Panc1 (cell line): ENCODE results near the gene APP.

Experiments
- CTCF ChIP-seq: fragments of 450-650 bp; IDR thresholded peaks from 2 replicates; pipeline ENCODE4 v1.5.1; 2017; ENCODE audit warnings: mild to moderate bottlenecking
- POLR2AphosphoS5 ChIP-seq: IDR thresholded peaks from 2 replicates; pipeline ENCODE4 v1.6.1; 2012; ENCODE audit warnings: mild to moderate bottlenecking, low read depth, low read length, moderate library complexity
- REST ChIP-seq, 2 experiments: IDR thresholded peaks; 2 replicates each; pipeline ENCODE4 v1.6.1; 2011 to 2012; ENCODE audit warnings: low read depth in 2 of 2, control low read depth in 1 of 2, low read length in 1 of 2, mild to moderate bottlenecking in 1 of 2, moderate library complexity in 1 of 2; ENCODE audit not compliant: insufficient read depth in 1 of 2
- SIN3A ChIP-seq: IDR thresholded peaks from 2 replicates; pipeline ENCODE4 v1.6.1; 2012; ENCODE audit warnings: low read depth, mild to moderate bottlenecking, low read length, moderate library complexity, borderline replicate concordance; ENCODE audit not compliant: insufficient read depth
- TCF7L2 ChIP-seq: IDR thresholded peaks from 2 replicates; pipeline ENCODE4 v1.6.1; 2011; ENCODE audit warnings: mild to moderate bottlenecking, low read depth, low read length, inconsistent platforms

GRCh38 chr21:26106562-26106961, 64.0 kb downstream of the APP start:
- TF ChIP-seq CTCF (no peak), REST (IDR thresholded peaks at IDR 0.05; ENCODE audit: insufficient read depth in 1 of 2, low read depth in 2 of 2, low read length in 1 of 2) (no peak), POLR2AphosphoS5 (no peak), SIN3A (no peak), TCF7L2 (no peak)
